HG02642 (cell line): ENCODE results near the gene AHRR.
"Not testable (repeated sequence)": the region's sequence is repeated elsewhere in the genome, so short reads cannot be mapped to it uniquely, and the experiment has no call there.

Experiments used
- ATAC-seq: cut with Tn5 transposase; IDR thresholded peaks from one replicate; pipeline ENCODE4 v1.9.1; 2021; ENCODE audit warnings: mild to moderate bottlenecking; ENCODE audit not compliant: unreplicated experiment, poor library complexity

AHRR gene

DNA sequence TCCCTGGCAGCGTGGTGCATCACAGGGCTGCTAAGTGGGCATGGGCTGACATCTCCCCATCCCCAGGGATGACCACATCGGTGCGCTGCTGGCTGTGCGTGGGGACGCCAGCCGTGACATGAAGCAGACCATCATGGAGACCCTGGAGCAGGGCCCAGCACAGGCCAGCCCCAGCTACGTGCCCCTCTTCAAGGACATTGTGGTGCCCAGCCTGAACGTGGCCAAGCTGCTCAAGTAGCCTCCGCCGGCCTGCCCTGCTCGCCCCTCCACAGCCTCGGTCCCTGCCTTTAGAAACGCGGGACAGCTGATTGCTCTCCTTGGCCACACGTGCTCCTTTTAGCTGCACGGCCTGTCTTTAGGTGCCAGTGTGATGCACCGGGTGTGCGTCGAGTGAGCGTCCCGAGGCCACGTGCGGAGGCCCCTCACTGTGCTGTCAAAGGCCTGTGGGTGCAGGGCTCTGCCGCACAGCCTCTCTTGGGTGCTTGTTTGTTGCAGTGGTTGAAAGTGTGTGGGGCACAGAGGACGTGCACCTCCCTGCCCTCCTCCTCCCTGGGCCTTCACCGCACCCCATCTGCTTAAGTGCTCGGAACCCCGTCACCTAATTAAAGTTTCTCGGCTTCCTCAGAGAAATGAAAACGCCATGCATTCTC is 145.3 kb downstream of the AHRR start:
- ATAC-seq: no peak

GRCh38 chr5:468401-468800 is 146.9 kb downstream of the AHRR start:
- ATAC-seq: no peak

DNA sequence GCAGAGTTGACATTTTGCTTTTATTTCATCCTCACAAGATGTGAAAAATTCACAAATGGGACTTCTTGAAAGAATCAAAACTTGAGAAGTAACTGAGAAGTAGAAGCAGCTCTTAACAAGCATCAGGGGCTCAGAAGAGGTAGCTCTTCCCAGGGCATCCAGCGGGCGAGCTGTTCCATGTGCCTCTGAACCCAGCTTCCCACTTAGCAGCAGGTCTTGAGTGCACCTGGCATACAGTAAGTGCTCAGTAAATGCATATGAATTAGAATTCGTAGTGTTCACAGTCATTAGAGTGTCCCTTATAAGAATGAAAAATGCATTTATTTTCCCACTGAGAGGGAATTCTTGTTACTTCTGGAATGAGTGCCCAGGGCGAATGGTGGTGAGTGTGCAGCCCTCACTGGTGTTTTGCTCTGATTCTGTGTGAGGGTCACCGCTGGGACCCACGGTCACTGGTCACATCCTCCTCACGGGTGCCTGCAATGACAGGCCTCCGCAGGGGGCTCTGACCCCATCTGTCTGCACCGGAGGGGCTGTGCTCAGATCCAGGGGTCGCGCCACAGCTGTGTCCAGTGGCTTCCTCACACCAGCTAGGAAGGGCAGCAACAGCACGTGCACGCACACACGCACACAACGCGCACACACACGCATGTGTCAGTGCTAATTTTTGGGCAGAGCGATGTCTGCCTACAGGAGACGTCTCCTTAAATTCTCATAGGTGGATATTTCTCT is 148.4 kb downstream of the AHRR start:
- ATAC-seq: no peak

- no peak for ATAC-seq
Measured at GRCh38 chr5:470961-471749, 149.6 kb downstream of the AHRR start.

GRCh38 chr5:471750-472058 is 150.2 kb downstream of the AHRR start:
- no peak for ATAC-seq

- ATAC-seq: peak; percentile 18
Measured at GRCh38 chr5:472076-472655, 150.7 kb downstream of the AHRR start.

- peak; percentile 76 for ATAC-seq
Measured at GRCh38 chr5:472656-473550, 151.4 kb downstream of the AHRR start.

DNA sequence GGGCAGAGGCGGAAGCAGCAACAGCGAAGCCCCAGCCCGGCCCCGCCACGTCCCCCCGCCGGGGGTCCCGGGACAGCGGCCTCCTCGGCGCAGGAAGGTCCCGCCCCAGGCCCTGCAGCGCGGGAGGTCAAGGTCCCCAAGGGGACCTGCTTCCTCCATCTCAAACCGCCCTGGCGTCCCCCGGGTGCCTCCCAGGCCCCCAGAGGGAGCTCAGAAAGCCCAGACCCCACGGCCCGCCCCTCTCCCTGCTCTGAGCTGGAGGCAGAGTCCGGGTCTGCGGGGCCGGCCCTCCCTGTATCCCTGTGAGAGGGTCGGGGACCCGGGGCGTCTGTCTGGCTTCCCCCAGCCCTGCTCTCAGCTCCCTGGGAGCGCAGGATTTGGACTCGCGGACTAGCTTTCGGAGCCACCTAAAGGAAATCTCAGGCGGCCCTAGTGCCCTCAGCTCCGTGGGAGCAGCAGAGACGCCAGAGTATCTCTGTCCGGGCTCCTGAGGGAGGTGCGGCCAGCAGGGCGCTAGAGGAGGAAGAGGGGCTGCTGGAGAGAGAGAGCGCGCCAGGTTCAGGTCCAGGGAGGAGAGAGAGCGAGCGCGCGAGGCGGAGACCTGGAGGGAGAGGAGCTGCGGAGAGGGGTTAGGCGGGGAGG is 152.2 kb downstream of the AHRR start:
- peak; percentile 28 for ATAC-seq

DNA sequence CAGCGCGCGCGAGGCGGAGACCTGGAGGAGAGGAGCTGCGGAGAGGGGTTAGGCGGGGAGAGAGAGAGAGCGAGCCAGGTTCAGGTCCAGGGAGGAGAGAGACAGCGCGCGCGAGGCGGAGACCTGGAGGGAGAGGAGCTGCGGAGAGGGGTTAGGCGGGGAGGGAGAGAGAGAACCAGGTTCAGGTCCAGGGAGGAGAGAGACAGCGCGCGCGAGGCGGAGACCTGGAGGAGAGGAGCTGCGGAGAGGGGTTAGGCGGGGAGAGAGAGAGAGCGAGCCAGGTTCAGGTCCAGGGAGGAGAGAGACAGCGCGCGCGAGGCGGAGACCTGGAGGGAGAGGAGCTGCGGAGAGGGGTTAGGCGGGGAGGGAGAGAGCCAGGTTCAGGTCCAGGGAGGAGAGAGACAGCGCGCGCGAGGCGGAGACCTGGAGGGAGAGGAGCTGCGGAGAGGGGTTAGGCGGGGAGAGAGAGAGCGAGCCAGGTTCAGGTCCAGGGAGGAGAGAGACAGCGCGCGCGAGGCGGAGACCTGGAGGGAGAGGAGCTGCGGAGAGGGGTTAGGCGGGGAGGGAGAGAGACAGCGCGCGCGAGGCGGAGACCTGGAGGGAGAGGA is 152.8 kb downstream of the AHRR start:
- not testable (repeated sequence) for ATAC-seq

- no peak for ATAC-seq
Measured at GRCh38 chr5:474840-475661, 153.5 kb downstream of the AHRR start.

GRCh38 chr5:475704-476101 is 154.2 kb downstream of the AHRR start:
- ATAC-seq: no peak

- no peak for ATAC-seq
Measured at GRCh38 chr5:476102-476813, 154.7 kb downstream of the AHRR start.

DNA sequence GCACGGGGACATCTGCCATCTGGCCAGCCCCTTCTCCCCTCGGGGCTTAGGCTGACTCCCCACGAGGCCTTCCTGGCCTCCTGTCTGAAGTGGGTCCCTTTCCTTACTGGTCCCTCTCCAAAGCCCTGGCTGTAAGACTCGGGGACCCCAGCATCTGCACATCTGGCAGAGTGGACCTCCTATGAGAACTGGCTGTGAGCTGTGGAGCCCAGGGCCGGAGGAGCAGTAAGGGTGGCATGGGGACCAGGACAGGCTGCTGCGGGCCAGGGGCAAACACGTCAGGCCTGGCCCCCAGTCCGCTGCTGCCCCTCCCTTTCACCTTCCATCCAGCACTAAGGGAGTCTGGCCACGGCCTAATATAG is 155.3 kb downstream of the AHRR start:
- ATAC-seq: no peak

DNA sequence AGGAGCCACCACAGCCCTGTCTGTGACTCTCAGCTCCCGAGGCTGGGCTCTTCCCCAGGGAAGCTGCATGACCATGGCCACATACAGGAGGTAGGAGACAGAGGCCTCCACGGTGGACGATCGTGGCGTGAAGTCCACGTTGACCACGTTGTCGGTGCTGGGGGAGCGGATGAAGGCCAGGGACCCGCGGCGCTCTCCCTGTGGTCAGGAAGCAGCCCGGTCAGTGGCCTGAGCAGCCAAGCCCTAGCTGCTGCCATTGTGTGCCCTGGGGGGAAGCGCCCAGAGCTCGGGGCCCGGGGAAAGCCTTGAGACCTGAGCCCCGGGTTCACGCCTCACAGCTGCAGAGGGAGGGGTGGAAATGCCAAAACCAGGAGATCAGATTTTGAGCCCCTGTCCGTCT is 155.7 kb downstream of the AHRR start:
- no peak for ATAC-seq

DNA sequence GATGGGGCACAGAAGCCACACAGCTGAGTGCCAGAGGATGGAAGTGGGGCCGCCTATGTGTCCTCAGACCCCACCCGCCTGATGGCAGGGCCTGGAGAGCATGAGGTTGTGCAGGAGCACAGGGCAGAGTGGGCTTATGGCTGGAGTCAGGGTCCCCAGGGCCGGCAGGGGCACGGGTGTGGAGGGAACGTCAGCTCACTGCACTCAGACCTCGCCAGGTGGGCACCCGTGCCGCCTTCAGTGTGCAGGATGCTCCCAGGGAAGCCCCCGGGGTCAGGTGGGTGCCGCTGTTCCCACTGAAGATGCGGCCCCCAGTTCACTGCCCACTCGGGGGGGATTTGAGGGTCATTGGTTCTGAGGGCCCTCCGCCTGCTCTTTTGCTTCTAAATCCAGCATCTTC is 156.4 kb downstream of the AHRR start:
- ATAC-seq: no peak

DNA sequence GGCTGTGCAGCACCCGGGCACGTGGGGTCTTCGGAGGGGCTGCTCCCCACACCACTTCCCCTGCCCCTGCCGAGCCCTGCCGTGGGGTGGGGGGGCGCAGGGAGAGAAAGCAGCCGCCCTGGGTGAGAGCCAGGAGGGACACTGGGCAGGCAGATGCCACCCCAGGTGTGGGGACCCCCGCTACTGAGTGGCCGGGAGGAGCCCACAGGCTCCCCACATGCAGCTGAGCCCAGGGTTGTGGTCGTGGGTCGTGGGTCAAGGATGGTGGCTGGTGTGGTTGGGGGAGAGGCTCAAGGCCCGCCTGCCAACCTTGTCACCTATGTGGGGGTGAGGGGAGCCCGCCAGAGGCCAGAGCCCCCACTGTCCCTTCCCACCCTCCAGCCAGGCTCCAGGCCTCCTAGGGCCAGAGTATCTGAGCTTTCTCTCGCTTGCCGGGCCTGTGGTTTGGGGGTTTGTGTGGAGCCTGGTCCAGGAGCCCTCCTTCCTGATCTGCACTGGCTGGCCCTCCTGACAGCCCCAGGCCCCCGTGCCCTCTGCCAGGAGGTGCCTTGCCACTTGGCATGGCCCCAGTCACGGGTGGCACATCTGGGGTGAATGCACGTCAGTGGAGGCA is 157.0 kb downstream of the AHRR start:
- no peak for ATAC-seq

- ATAC-seq: no peak
Measured at GRCh38 chr5:478982-479535, 157.5 kb downstream of the AHRR start.
